Gastroesophageal sphincter (tissue), 4 donors: Measurements from ENCODE around the gene PSRC1. TPM values are rescaled to one million over a fixed set of nuclear protein-coding genes. Genes with fewer than 3 reads are reported as not detected.
A peak's percentile ranks its signal among the peaks of the same experiment; 100 is the strongest.

Experiments used
- ATAC-seq: fragments of 150-250 bp; one replicate; pipeline ENCODE4 v1.9.1; 2016; ENCODE audit warnings: mild to moderate bottlenecking, moderate library complexity
- H3K27ac ChIP-seq, 4 donors: fragments of 200-600 bp; sonication (generic) in 3 of 4; 1 replicate in 3 of 4; 2 replicates in 1 of 4; pipeline ENCODE4 v1.5.1; 2016 to 2019
- H3K27me3 ChIP-seq: fragments of 200-600 bp; sonication (generic); one replicate; pipeline ENCODE4 v1.5.1; 2019
- H3K36me3 ChIP-seq, 2 donors: fragments of 200-600 bp; sonication (generic); one replicate each; pipeline ENCODE4 v1.5.1; 2019; ENCODE audit warnings: control low read depth in 1 of 2
- H3K4me1 ChIP-seq, 3 donors: fragments of 200-600 bp; sonication (generic); 1 replicate in 2 of 3; 2 replicates in 1 of 3; pipeline ENCODE4 v1.5.1; 2016 to 2019; ENCODE audit warnings: control low read depth in 2 of 3
- H3K4me3 ChIP-seq, 2 donors: fragments of 200-600 bp; sonication (generic); one replicate each; pipeline ENCODE4 v1.5.1; 2019; ENCODE audit warnings: mild to moderate bottlenecking in 1 of 2, moderate library complexity in 1 of 2
- H3K9me3 ChIP-seq, 3 donors: fragments of 200-600 bp; sonication (generic); one replicate each; pipeline ENCODE4 v1.5.1; 2017 to 2019; ENCODE audit warnings: control low read depth in 2 of 3
- EP300 ChIP-seq: sonication (generic); formaldehyde crosslinking; IDR thresholded peaks from one replicate; pipeline ENCODE4 v1.6.1; 2017; ENCODE audit warnings: antibody characterized with exemption, mild to moderate bottlenecking
- POLR2A ChIP-seq, 2 donors: fragments of 450-650 bp; IDR thresholded peaks; one replicate each; pipeline ENCODE4 v1.6.1; 2017; ENCODE audit warnings: antibody characterized with exemption in 2 of 2, mild to moderate bottlenecking in 2 of 2, moderate library complexity in 1 of 2
- POLR2AphosphoS5 ChIP-seq: sonication (generic); formaldehyde crosslinking; IDR thresholded peaks from one replicate; pipeline ENCODE4 v1.6.1; 2017; ENCODE audit warnings: antibody characterized with exemption
- WGBS, 2 donors: methylation state at CpG; one replicate each; pipeline ENCODE4 v1.1.5; 2018; ENCODE audit warnings: low coverage in 1 of 2; 5-methylcytosine and 5-hydroxymethylcytosine counted together
- total RNA-seq, 4 donors: library from RNA; depleted of rRNA; stranded (reverse); fragments of >200 nt; gene quantifications; one replicate each; pipeline ENCODE4 v1.1.0, GENCODE V29; 2016
- TF ChIP-seq, protein P1 (sequence below), 4 experiments: fragments of 200-600 bp in 2 of 4; fragments of 450-650 bp in 2 of 4; sonication (generic) in 1 of 4; IDR thresholded peaks; one replicate each; pipeline ENCODE4 v1.5.1; 2017 to 2019; ENCODE audit warnings: antibody characterized with exemption in 4 of 4, mild to moderate bottlenecking in 2 of 4, moderate library complexity in 2 of 4

Gene PSRC1
- total RNA-seq, 4 donors from 2014 or later: 6.9 to 26.9 (median 10.3) TPM

DNA sequence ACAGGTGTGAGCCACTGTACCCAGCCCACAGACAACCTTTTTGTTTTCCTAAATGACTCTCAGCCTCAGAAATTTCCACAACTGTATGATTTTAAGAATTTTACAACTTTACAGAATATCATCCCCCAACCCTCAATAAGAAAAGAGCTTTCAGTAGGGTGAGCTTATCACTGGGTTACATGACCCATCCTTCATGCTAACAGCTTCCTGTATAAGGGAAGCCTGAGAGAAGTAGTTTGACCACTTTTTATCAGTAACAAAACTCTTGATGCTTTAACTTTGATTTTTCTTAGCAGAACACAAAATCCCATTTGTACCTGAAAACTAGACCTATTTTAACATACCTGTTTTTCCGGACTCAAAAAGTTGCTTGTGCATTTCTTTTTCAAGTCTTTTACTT lies 33.6 kb upstream of the PSRC1 start:
- Histone ChIP-seq H3K9me3 (no peaks in the 10 kb centered on the region), H3K27ac (peak overlapping the region in 1 of 4 donors; percentile 29), H3K27me3 (no peaks in the 10 kb centered on the region), H3K36me3 (peaks cover 0 to 100% of the 10 kb centered on the region in 2 donors), H3K4me1 (peaks cover 0 to 29% (median 0%) of the 10 kb centered on the region in 3 donors), H3K4me3 (no peak overlapping the region)
- WGBS, 2 donors: 100% methylated on average over 1 of the region's 1 CpG
- TF ChIP-seq, protein P1, sequence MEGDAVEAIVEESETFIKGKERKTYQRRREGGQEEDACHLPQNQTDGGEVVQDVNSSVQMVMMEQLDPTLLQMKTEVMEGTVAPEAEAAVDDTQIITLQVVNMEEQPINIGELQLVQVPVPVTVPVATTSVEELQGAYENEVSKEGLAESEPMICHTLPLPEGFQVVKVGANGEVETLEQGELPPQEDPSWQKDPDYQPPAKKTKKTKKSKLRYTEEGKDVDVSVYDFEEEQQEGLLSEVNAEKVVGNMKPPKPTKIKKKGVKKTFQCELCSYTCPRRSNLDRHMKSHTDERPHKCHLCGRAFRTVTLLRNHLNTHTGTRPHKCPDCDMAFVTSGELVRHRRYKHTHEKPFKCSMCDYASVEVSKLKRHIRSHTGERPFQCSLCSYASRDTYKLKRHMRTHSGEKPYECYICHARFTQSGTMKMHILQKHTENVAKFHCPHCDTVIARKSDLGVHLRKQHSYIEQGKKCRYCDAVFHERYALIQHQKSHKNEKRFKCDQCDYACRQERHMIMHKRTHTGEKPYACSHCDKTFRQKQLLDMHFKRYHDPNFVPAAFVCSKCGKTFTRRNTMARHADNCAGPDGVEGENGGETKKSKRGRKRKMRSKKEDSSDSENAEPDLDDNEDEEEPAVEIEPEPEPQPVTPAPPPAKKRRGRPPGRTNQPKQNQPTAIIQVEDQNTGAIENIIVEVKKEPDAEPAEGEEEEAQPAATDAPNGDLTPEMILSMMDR (IDR thresholded peaks at IDR 0.05): no peak
- TF ChIP-seq POLR2A (IDR thresholded peaks at IDR 0.05): no peak
- no peak for TF ChIP-seq EP300
- TF ChIP-seq POLR2AphosphoS5: no peak
- ATAC-seq: no peak

DNA sequence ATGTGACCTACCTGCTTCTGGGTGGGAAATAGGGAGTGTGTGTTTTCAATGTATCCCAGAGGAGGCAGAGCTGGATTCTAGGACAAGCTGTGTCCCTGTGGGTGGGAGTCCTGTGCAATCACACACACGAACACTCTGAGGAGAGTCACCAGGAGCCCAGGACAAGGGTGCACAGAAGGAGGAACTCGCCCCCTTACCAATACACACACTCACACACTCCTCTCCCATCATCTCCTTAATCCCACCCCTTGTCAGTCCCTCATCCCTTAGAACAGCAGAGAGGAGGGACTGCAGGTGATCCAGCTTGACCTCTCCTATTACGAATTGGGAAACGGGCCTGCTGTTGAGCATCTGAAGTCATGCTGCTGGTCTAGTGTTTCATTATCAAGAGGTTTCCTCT lies 32.3 kb upstream of the PSRC1 start:
- no peak overlapping the region for H3K4me3 ChIP-seq
- H3K4me1 ChIP-seq: peaks cover 0 to 40% (median 0%) of the 10 kb centered on the region in 3 donors
- H3K27ac ChIP-seq: peak overlapping the region in 1 of 4 donors; percentile 29
- H3K36me3 ChIP-seq: peaks cover 0 to 98% of the 10 kb centered on the region in 2 donors
- H3K27me3 ChIP-seq: no peaks in the 10 kb centered on the region
- TF ChIP-seq, protein P1 (IDR thresholded peaks at IDR 0.05): no peak
- no peak for TF ChIP-seq EP300
- no peak for ATAC-seq
- H3K9me3 ChIP-seq: no peaks in the 10 kb centered on the region
- 81 to 96% methylated on average over 3 of the region's 4 CpGs for WGBS, 2 donors

DNA sequence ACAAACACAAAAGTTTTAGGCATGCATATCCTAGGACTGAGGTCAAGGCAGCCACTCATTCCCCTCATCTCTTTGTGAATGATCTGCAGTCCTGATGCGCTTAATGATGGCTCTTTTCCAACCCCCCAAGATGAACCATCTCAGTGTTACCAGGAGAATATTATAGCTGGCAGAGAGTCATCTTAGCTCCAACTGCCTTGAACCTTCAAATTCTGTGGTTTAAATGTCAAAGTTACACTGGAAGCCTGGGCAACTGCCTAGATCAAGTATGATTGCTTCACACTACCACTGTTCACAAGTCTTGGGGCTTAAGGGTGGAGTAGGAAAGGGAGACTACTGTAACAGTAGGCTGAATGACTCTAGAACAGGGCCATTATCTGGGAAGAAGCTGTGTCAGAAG lies 31.9 kb upstream of the PSRC1 start:
- no peak for ATAC-seq
- H3K36me3 ChIP-seq: peaks cover 0 to 98% of the 10 kb centered on the region in 2 donors
- WGBS, 2 donors: 73 to 100% methylated on average over 1 of the region's 1 CpG
- no peaks in the 10 kb centered on the region for H3K9me3 ChIP-seq
- H3K27me3 ChIP-seq: no peaks in the 10 kb centered on the region
- H3K4me3 ChIP-seq: no peak overlapping the region
- TF ChIP-seq POLR2A (IDR thresholded peaks at IDR 0.05) (no peak), POLR2AphosphoS5 (no peak), EP300 (no peak)
- TF ChIP-seq, protein P1 (IDR thresholded peaks at IDR 0.05): no peak
- peaks cover 0 to 45% (median 1%) of the 10 kb centered on the region in 3 donors for H3K4me1 ChIP-seq
- peak overlapping the region in 1 of 4 donors; percentile 29 for H3K27ac ChIP-seq

DNA sequence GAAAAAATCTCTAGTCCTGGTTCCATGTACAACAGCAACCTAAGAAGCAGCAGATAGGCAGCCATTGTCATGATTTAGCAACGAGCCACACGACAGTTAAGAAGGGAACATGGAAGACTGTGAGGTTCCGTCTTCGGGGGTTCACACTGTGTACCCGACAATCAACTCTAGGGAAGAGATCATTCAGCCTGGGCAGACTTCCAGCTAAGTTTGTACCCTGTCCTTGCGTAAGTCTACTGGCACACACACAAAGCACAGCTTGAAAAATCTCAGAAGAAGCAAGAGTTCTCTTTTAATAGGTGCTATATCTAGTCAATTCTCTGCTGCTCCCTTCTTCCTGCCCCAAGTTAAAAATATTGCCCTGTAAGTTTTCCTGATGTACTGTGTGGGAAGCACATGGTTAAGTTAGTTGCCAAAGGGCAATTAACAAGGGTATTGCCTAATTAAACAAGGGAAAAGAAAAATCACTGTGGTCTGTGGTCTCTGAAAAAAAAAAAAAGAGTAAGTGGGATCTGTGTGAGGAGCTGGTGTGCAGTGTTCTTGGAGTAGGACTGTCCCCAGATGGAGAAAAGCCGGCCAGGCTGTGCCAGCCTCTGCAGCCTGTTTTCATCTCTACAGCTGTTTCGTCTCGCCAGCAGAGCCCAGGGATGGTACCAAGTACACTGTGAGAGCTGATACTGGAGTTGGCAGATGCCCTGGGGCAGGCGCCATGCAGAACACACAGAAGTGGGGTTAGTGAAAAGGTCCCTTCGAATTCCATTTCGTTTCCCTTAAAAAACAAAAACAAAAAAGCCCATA lies 30.2 kb upstream of the PSRC1 start:
- Histone ChIP-seq H3K4me3 (no peak overlapping the region), H3K27ac (peak overlapping the region in 1 of 4 donors; percentile 78), H3K9me3 (no peaks in the 10 kb centered on the region), H3K36me3 (peaks cover 0 to 83% of the 10 kb centered on the region in 2 donors), H3K4me1 (peaks cover 0 to 61% (median 4%) of the 10 kb centered on the region in 3 donors), H3K27me3 (no peaks in the 10 kb centered on the region)
- ATAC-seq: no peak
- WGBS, 2 donors: 70 to 71% methylated on average over 7 to 11 of the region's 12 CpGs
- TF ChIP-seq POLR2A (IDR thresholded peaks at IDR 0.05): no peak
- TF ChIP-seq POLR2AphosphoS5: no peak
- TF ChIP-seq EP300: no peak
- TF ChIP-seq, protein P1 (IDR thresholded peaks at IDR 0.05): no peak

DNA sequence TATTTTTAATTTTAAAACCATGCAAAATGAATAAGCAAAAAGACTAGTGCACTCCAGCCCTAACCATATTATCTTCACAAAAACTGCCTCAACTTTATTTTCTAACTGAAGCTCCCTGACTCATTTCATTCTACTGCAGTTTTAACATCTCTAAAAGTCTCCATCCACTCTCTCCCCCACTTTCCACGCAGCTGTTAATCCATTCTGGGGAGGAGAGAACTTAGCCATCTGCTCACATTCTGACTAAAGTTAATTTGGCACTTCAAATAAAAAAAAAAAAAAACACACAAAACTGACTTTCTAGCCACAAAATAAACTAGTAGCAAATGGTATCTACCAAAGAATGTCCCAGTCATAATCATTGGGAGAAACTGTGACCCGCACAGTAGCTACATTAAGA lies 29.3 kb upstream of the PSRC1 start:
- no peaks in the 10 kb centered on the region for H3K27me3 ChIP-seq
- WGBS, 2 donors: 72 to 78% methylated on average over 2 of the region's 2 CpGs
- TF ChIP-seq POLR2AphosphoS5: no peak
- TF ChIP-seq, protein P1 (IDR thresholded peaks at IDR 0.05): no peak
- TF ChIP-seq POLR2A (IDR thresholded peaks at IDR 0.05): no peak
- TF ChIP-seq EP300: no peak
- H3K9me3 ChIP-seq: no peaks in the 10 kb centered on the region
- peaks cover 3 to 71% (median 4%) of the 10 kb centered on the region in 3 donors for H3K4me1 ChIP-seq
- peaks cover 0 to 74% of the 10 kb centered on the region in 2 donors for H3K36me3 ChIP-seq
- peak overlapping the region in 1 of 4 donors; percentile 78 for H3K27ac ChIP-seq
- ATAC-seq: no peak
- no peak overlapping the region for H3K4me3 ChIP-seq
